Esophagus muscularis mucosa (tissue), 4 donors: ENCODE data around the gene DIO3. TPM values are rescaled to one million over a fixed set of nuclear protein-coding genes. Genes with fewer than 3 reads are reported as not detected.

Source experiments
- DNase-seq: peaks from one replicate; pipeline ENCODE4 v3.0.0-alpha.2; 2017; ENCODE audit errors: extremely low spot score
- H3K27ac ChIP-seq, 4 donors: fragments of 200-600 bp; sonication (generic); replicated peaks in 1 of 4; 1 replicate in 3 of 4; 2 replicates in 1 of 4; pipeline ENCODE4 v1.5.1; 2016 to 2019; ENCODE audit warnings: mild to moderate bottlenecking in 1 of 4
- H3K27me3 ChIP-seq, 4 donors: fragments of 200-600 bp; sonication (generic); one replicate each; pipeline versions ENCODE4 v1.5.1 to v1.6.0; 2016 to 2019
- H3K36me3 ChIP-seq, 4 donors: fragments of 200-600 bp; sonication (generic); one replicate each; pipeline ENCODE4 v1.5.1; 2016 to 2019
- H3K4me1 ChIP-seq, 4 donors: fragments of 200-600 bp; sonication (generic); one replicate each; pipeline ENCODE4 v1.5.1; 2016 to 2019
- H3K4me3 ChIP-seq, 4 donors: fragments of 200-600 bp; sonication (generic); 1 replicate in 2 of 4; 2 replicates in 2 of 4; pipeline ENCODE4 v1.5.1; 2016 to 2019; ENCODE audit warnings: mild to moderate bottlenecking in 4 of 4, moderate library complexity in 1 of 4
- H3K9me3 ChIP-seq, 4 donors: fragments of 200-600 bp; sonication (generic); 1 replicate in 3 of 4; 2 replicates in 1 of 4; pipeline ENCODE4 v1.5.1; 2016 to 2019
- EP300 ChIP-seq: sonication (generic); formaldehyde crosslinking; IDR thresholded peaks from one replicate; pipeline ENCODE4 v1.6.1; 2017; ENCODE audit warnings: antibody characterized with exemption
- POLR2A ChIP-seq: fragments of 450-650 bp; IDR thresholded peaks from one replicate; pipeline ENCODE4 v1.6.1; 2017; ENCODE audit warnings: antibody characterized with exemption, moderate library complexity, mild to moderate bottlenecking, low read depth
- POLR2AphosphoS5 ChIP-seq, 2 donors: sonication (generic); formaldehyde crosslinking; IDR thresholded peaks; one replicate each; pipeline ENCODE4 v1.6.1; 2017; ENCODE audit warnings: antibody characterized with exemption in 2 of 2
- WGBS: methylation state at CpG from one replicate; pipeline ENCODE4 v1.1.5; 2018; 5-methylcytosine and 5-hydroxymethylcytosine counted together
- intact Hi-C: fragments of 100-400 bp; cut with DNase I; formaldehyde crosslinking; loops from one replicate; pipeline ENCODE4 v1.15.1; 2023
- total RNA-seq, 4 donors: library from RNA; depleted of rRNA; stranded (reverse); fragments of >200 nt; gene quantifications; one replicate each; pipeline versions ENCODE4 v1.1.0 to v1.2.1, GENCODE V29; 2016
- TF ChIP-seq, protein P1 (sequence below), 3 experiments: fragments of 200-600 bp in 2 of 3; fragments of 450-650 bp in 1 of 3; sonication (generic) in 2 of 3; IDR thresholded peaks; one replicate each; pipeline ENCODE4 v1.5.1; 2017 to 2019; ENCODE audit warnings: antibody characterized with exemption in 3 of 3, mild to moderate bottlenecking in 2 of 3, moderate library complexity in 1 of 3

Gene DIO3
- total RNA-seq, 4 donors from 2014 or later = 0.99 to 1.7 (median 1.2) TPM

DNA sequence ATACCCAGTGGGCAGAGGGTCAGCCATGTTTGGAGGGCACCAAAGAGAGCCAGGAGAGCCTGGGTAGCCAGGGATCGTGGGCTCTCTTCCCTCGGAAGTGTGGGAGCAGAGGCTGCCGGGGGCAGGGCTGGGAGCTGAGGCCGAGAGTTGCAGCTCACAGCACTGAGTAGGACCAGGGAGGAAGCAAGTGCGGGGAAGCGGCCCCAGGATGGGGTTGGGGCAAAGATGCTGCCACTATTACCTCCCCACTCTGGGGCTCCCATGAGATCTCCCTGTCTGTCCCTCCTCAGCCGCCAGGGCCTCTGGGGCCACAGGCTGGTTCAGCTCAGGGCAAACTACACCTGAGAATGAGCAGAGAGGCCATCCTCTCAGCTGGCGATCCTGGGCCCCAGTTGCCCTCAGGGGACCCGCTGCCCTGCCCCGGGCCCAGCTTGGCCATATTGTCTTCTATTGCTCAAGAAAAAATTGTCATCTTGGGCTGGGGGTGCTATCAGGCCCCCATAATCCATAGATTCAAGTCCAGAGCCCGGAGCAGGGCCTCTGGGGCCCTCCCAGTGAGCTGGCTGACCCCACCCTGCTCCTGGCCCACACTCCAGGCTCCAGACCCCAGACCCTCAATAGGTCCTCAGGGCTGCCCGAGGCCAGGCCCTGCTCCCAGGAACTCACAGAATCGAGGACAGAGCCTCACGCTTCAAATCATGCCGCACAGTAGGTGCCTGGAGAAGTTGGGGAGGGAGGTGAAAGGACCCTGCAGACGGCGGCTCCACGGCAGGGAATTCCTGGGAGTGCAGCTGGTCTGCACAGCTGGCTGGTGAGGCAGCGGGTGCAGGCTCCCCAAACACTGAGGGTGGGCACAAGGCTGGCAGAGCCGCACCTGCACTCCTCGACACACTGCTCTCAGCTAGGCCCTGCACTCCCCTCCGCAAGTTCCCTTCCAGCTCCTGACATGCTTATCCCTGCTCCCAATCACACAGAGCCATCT lies 20.5 kb upstream of the DIO3 start:
- Histone ChIP-seq H3K27me3 (peaks cover 0 to 27% (median 0%) of the 10 kb centered on the region in 4 donors), H3K36me3 (no peaks in the 10 kb centered on the region), H3K27ac (no peak overlapping the region), H3K9me3 (peaks cover 0 to 15% (median 2%) of the 10 kb centered on the region in 4 donors), H3K4me3 (no peak overlapping the region), H3K4me1 (no peaks in the 10 kb centered on the region)
- DNase-seq = no peak
- intact Hi-C loops = no loop called here
- TF ChIP-seq EP300 (no peak), POLR2A (no peak), POLR2AphosphoS5 (IDR thresholded peaks at IDR 0.05) (no peak)
- TF ChIP-seq, protein P1, sequence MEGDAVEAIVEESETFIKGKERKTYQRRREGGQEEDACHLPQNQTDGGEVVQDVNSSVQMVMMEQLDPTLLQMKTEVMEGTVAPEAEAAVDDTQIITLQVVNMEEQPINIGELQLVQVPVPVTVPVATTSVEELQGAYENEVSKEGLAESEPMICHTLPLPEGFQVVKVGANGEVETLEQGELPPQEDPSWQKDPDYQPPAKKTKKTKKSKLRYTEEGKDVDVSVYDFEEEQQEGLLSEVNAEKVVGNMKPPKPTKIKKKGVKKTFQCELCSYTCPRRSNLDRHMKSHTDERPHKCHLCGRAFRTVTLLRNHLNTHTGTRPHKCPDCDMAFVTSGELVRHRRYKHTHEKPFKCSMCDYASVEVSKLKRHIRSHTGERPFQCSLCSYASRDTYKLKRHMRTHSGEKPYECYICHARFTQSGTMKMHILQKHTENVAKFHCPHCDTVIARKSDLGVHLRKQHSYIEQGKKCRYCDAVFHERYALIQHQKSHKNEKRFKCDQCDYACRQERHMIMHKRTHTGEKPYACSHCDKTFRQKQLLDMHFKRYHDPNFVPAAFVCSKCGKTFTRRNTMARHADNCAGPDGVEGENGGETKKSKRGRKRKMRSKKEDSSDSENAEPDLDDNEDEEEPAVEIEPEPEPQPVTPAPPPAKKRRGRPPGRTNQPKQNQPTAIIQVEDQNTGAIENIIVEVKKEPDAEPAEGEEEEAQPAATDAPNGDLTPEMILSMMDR (IDR thresholded peaks at IDR 0.05) = no peak
- WGBS = 88% methylated on average over 16 of the region's 22 CpGs

DNA sequence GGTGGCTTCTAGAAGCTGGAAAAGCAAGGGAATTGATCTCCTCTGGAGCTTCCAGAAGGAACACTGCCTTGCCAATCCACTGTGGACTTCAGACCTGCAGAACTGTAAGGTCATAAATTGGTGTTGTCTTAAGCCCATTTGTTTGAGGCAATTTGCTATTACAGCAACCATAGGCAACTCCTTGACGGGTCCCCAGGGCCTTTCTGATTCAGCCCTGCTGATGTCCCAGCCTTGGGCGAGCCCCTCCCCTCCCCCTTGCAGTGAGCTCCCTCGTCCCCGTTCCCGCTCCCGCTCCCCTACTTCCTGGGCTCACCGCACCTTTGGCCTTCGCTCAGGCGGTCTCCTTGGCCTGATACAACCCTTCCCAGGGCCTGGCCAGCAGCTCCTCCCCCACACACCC lies 18.9 kb upstream of the DIO3 start:
- DNase-seq = no peak
- 53% methylated on average over 3 of the region's 9 CpGs for WGBS
- Histone ChIP-seq H3K4me3 (no peak overlapping the region), H3K27me3 (peaks cover 0 to 35% (median 0%) of the 10 kb centered on the region in 4 donors), H3K27ac (no peak overlapping the region), H3K9me3 (peaks cover 0 to 25% (median 2%) of the 10 kb centered on the region in 4 donors), H3K4me1 (no peaks in the 10 kb centered on the region), H3K36me3 (no peaks in the 10 kb centered on the region)
- TF ChIP-seq EP300 (no peak), POLR2AphosphoS5 (IDR thresholded peaks at IDR 0.05) (no peak), POLR2A (no peak)
- TF ChIP-seq, protein P1 (IDR thresholded peaks at IDR 0.05) = no peak
- intact Hi-C loops = no loop called here

DNA sequence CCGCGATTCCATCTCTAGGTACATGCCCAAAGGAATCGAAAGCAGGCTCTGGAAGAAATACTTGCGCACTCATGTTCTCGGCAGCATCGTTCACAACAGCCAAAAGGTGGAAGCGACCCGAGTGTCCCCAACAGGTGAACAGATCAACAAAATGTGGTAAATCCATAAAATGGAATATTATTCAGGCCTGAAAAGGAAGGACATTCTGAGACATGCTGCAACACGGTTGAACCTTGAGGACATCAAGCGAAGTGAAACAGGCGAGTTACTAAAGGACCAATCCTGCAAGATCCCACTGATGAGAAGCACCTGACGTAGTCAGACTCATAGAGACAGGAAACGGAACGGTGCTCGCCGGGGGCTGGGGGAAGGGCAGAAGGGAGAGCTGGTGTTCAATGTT lies 17.5 kb upstream of the DIO3 start:
- Histone ChIP-seq H3K36me3 (no peaks in the 10 kb centered on the region), H3K4me3 (no peak overlapping the region), H3K4me1 (no peaks in the 10 kb centered on the region), H3K9me3 (peaks cover 0 to 25% (median 2%) of the 10 kb centered on the region in 4 donors), H3K27ac (no peak overlapping the region), H3K27me3 (peaks cover 0 to 37% (median 0%) of the 10 kb centered on the region in 4 donors)
- WGBS = 94% methylated on average over 16 of the region's 16 CpGs
- DNase-seq = no peak
- intact Hi-C loops = no loop called here
- TF ChIP-seq EP300 (no peak), POLR2A (no peak), POLR2AphosphoS5 (IDR thresholded peaks at IDR 0.05) (no peak)
- TF ChIP-seq, protein P1 (IDR thresholded peaks at IDR 0.05) = no peak

DNA sequence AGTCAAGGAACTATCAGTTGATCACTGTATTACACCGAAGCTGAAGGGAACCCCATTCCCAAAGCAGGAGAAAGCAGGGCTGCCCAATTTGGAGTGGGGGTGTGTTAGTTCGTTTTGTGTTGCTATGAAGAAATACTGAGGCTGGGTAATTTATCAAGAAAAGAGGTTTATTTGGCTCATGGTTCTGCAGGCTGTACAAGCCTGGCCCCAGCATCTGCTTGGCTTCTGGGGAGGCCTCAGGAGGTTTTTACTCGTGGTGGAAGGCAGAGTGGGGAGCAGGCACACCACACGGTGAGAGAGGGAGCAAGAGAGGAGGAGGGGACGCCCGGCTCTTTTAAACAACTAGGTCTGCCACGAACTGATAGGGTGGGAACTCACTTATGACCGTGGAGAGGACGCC lies 16.7 kb upstream of the DIO3 start:
- WGBS = 77% methylated on average over 9 of the region's 9 CpGs
- no peaks in the 10 kb centered on the region for H3K4me1 ChIP-seq
- peaks cover 0 to 25% (median 2%) of the 10 kb centered on the region in 4 donors for H3K9me3 ChIP-seq
- peaks cover 0 to 37% (median 0%) of the 10 kb centered on the region in 4 donors for H3K27me3 ChIP-seq
- TF ChIP-seq, protein P1 (IDR thresholded peaks at IDR 0.05) = no peak
- TF ChIP-seq EP300 = no peak
- no peak for TF ChIP-seq POLR2A
- no peak for TF ChIP-seq POLR2AphosphoS5 (IDR thresholded peaks at IDR 0.05)
- DNase-seq = no peak
- no peak overlapping the region for H3K4me3 ChIP-seq
- intact Hi-C loops = no loop called here
- no peaks in the 10 kb centered on the region for H3K36me3 ChIP-seq
- H3K27ac ChIP-seq = no peak overlapping the region
